GM12878 (cell line): ENCODE data around the gene ACTN2. TPM values are rescaled to one million over a fixed set of nuclear protein-coding genes. Genes with fewer than 3 reads are reported as not detected.

Experiments
- ATAC-seq: fragments of 200-7000 bp; cut with Tn5 transposase; 3 replicates; pipeline ENCODE4 v1.9.1; 2020; ENCODE audit warnings: mild to moderate bottlenecking, moderate library complexity
- BruUV-seq: library from RNA; stranded (reverse); fragments of 400-500 nt; replicated peaks from 2 replicates; lab custom pipeline; 2021; lab: Mats Ljungman, UMichigan
- CTCF ChIA-PET: fragments of 300-600 bp; sonication (Branson Sonifier 250); formaldehyde crosslinking; extraction: SDS; loops from one replicate; lab custom pipeline; 2021; ENCODE audit warnings: inconsistent platforms; lab: Yijun Ruan, JAX
- POLR2A ChIA-PET: fragments of 350-600 bp; formaldehyde crosslinking; extraction: SDS; loops from one replicate; lab custom pipeline; 2021; ENCODE audit warnings: inconsistent platforms; lab: Charles Lee
- RAD21 ChIA-PET: fragments of 300-600 bp; sonication (Branson Sonifier 250); formaldehyde crosslinking; loops from one replicate; lab custom pipeline; 2023; ENCODE audit warnings: antibody characterized with exemption; ENCODE audit not compliant: unreplicated experiment; lab: Charles Lee
- SMC1A ChIA-PET: fragments of 300-600 bp; sonication (Branson Sonifier 250); formaldehyde crosslinking; loops from one replicate; lab custom pipeline; 2023; ENCODE audit not compliant: unreplicated experiment, uncharacterized antibody; lab: Charles Lee
- DNase-seq: peaks from one replicate; pipeline ENCODE4 v3.0.0-alpha.2; 2011; ENCODE audit warnings: low read depth, low spot score
- FAIRE-seq: peaks from 3 replicates; lab custom pipeline; 2011; peaks lifted over from hg19 to GRCh38; lab: Jason Lieb, UNC
- H2AFZ ChIP-seq: 2 replicates; pipeline ENCODE4 v1.6.0; 2011; ENCODE audit warnings: low read depth, low read length, control low read depth; ENCODE audit not compliant: control insufficient read depth
- H3K27ac ChIP-seq: 2 replicates; pipeline ENCODE4 v1.5.1; 2011; ENCODE audit warnings: control low read depth; ENCODE audit not compliant: control insufficient read depth, insufficient read depth
- H3K27me3 ChIP-seq, 2 experiments: replicated peaks in 1 of 2; 2 replicates each; pipeline versions ENCODE4 v1.6.0 to v1.6.1; 2011; ENCODE audit warnings: low read length in 1 of 2; ENCODE audit not compliant: control insufficient read depth in 2 of 2, insufficient read depth in 2 of 2
- H3K36me3 ChIP-seq, 2 experiments: 2 replicates each; pipeline ENCODE4 v1.5.1; 2011; ENCODE audit warnings: low read length in 1 of 2; ENCODE audit not compliant: control insufficient read depth in 2 of 2, insufficient read depth in 2 of 2
- H3K4me1 ChIP-seq: 2 replicates; pipeline ENCODE4 v1.6.1; 2011; ENCODE audit warnings: mild to moderate bottlenecking, low read length, moderate library complexity, mixed read lengths; ENCODE audit not compliant: control insufficient read depth, insufficient read depth
- H3K4me2 ChIP-seq: 2 replicates; pipeline ENCODE4 v1.6.0; 2011; ENCODE audit warnings: control low read depth; ENCODE audit not compliant: control insufficient read depth, insufficient read depth
- H3K4me3 ChIP-seq: fragments of 200-600 bp; sonication (generic); 2 replicates; pipeline ENCODE4 v1.5.1; 2016
- H3K79me2 ChIP-seq: 2 replicates; pipeline ENCODE4 v1.6.0; 2011; ENCODE audit warnings: low read length; ENCODE audit not compliant: control insufficient read depth, insufficient read depth
- H3K9ac ChIP-seq: 2 replicates; pipeline ENCODE4 v1.8.0; 2011; ENCODE audit warnings: low read length, control low read depth, mixed read lengths; ENCODE audit not compliant: control insufficient read depth, insufficient read depth
- H3K9me3 ChIP-seq: replicated peaks from 3 replicates; pipeline ENCODE4 v1.5.1; 2011; ENCODE audit warnings: mild to moderate bottlenecking, low read length; ENCODE audit not compliant: control insufficient read depth, insufficient read depth
- H4K20me1 ChIP-seq: 2 replicates; pipeline ENCODE4 v1.6.0; 2011; ENCODE audit not compliant: control insufficient read depth, insufficient read depth
- BCL11A ChIP-seq: IDR thresholded peaks from 2 replicates; pipeline ENCODE4 v1.6.1; 2011; ENCODE audit warnings: low read depth, low read length
- KLF5 ChIP-seq: fragments of 450-650 bp; IDR thresholded peaks from 2 replicates; pipeline ENCODE4 v1.6.1; 2014; ENCODE audit warnings: mild to moderate bottlenecking; ENCODE audit not compliant: partially characterized antibody
- REST ChIP-seq: IDR thresholded peaks from 2 replicates; pipeline ENCODE4 v1.6.1; 2012; ENCODE audit warnings: mild to moderate bottlenecking, low read depth, low read length
- SIX5 ChIP-seq: IDR thresholded peaks from 2 replicates; pipeline ENCODE4 v1.6.1; 2011; ENCODE audit warnings: mild to moderate bottlenecking, low read depth, low read length, moderate library complexity; ENCODE audit not compliant: severe bottlenecking
- ZZZ3 ChIP-seq: IDR thresholded peaks from 2 replicates; pipeline ENCODE4 v1.6.1; 2011; ENCODE audit warnings: low read depth; ENCODE audit not compliant: control insufficient read depth, insufficient read length
- WGBS: methylation state at CpG from one replicate; pipeline ENCODE4 v1.1.6; 2016; ENCODE audit warnings: low lambda C conversion rate; ENCODE audit not compliant: insufficient replicate concordance, insufficient coverage; ENCODE audit errors: missing lambda C conversion rate; 5-methylcytosine and 5-hydroxymethylcytosine counted together
- in situ Hi-C: fragments of 300-500 bp; cut with MboI; formaldehyde crosslinking; loops from 9 replicates; pipeline ENCODE4 v1.14.3; 2018; ENCODE audit warnings: mixed read lengths
- intact Hi-C: fragments of 100-400 bp; cut with micrococcal nuclease; formaldehyde crosslinking; loops from one replicate; pipeline ENCODE4 v1.14.2; 2022; ENCODE audit not compliant: unreplicated experiment
- polyA plus RNA-seq, 11 experiments: library from polyadenylated mRNA; depleted of rRNA in 4 of 11; unstranded in 6 of 11; stranded (reverse) in 5 of 11; fragments of >200 nt; fragmentation: Nextera tagmentation in 4 of 11; fragmentation: Illumina TruSeq in 1 of 11; extraction: Ambion mirVana in 4 of 11; extraction: Trizol in 1 of 11; gene quantifications; 1 replicate in 1 of 11; 2 replicates in 10 of 11; pipeline versions ENCODE4 v1.2.1 to v1.2.3, GENCODE V29; 2011 to 2016; ENCODE audit warnings: inconsistent platforms in 2 of 11, missing spikeins in 2 of 11, low read depth in 1 of 11
- total RNA-seq, 4 experiments: library from RNA; depleted of rRNA in 3 of 4; stranded (reverse); fragments of >200 nt in 3 of 4; fragmentation: Illumina TruSeq in 1 of 4; extraction: Trizol in 1 of 4; gene quantifications; 2 replicates each; pipeline versions ENCODE4 v1.2.1 to v1.2.3, GENCODE V29; 2013 to 2021

The ACTN2 gene
- total and polyA plus RNA-seq, 10 of the 15 experiments (the other 5 are each of a cell fraction or from before 2014, with no cell fraction given): 0.10 TPM; not detected in 9

DNA sequence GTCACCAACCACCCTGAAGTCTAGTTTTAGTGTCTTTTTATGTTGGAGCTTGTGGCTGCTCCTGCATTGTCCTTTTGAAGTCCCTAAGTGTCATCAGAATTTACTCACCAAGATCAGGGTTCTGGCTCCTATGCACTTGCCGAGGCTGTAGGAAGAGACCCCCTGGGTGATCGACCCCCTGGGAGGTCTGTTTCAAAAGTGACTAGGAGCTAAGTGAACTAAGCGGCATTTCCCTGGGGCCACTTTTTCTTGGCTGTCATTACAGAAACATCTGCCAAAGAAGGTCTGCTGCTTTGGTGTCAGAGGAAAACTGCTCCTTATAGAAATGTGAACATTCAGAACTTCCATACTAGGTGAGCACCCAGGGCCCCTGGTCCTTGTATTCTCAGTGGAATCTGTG is 39.4 kb downstream of the ACTN2 start:
- TF ChIP-seq KLF5: no peak
- no peak for TF ChIP-seq BCL11A
- TF ChIP-seq REST: no peak
- TF ChIP-seq ZZZ3: no peak
- TF ChIP-seq SIX5: no peak
- H3K79me2 ChIP-seq: no peaks in the 10 kb centered on the region
- no TSS peak for BruUV-seq
- H3K4me2 ChIP-seq: no peak overlapping the region
- intact Hi-C loops: no loop called here
- no peaks in the 10 kb centered on the region; the same call in 1 of the 2 replicates for H3K4me1 ChIP-seq
- ATAC-seq (no peak), FAIRE-seq (no peak), DNase-seq (no peak)
- in situ Hi-C loops: no loop called here
- H3K27me3 ChIP-seq: no peaks in the 10 kb centered on the region; a peak in 1 of 4 replicates
- POLR2A ChIA-PET: no interaction called here
- H4K20me1 ChIP-seq: no peaks in the 10 kb centered on the region
- SMC1A ChIA-PET: no interaction called here
- no peak overlapping the region for H2AFZ ChIP-seq
- WGBS: 30% methylated on average over 3 of the region's 3 CpGs
- H3K27ac ChIP-seq: no peak overlapping the region
- RAD21 ChIA-PET: no interaction called here
- H3K9ac ChIP-seq: no peak overlapping the region
- no peaks in the 10 kb centered on the region for H3K9me3 ChIP-seq
- H3K36me3 ChIP-seq: no peaks in the 10 kb centered on the region
- CTCF ChIA-PET: no interaction called here
- no peak overlapping the region for H3K4me3 ChIP-seq
